Lower leg skin (tissue), 3 donors: ENCODE measurements around the gene SSH2.

ENCODE experiments used
- POLR2A ChIP-seq, 2 donors: fragments of 450-650 bp; IDR thresholded peaks; one replicate each; pipeline ENCODE4 v1.6.1; 2016 to 2017; ENCODE audit warnings: antibody characterized with exemption in 2 of 2, mild to moderate bottlenecking in 1 of 2, moderate library complexity in 1 of 2
- TF ChIP-seq, protein P1 (sequence below), 3 donors: fragments of 450-650 bp; IDR thresholded peaks; one replicate each; pipeline ENCODE4 v1.5.1; 2016; ENCODE audit warnings: antibody characterized with exemption in 3 of 3, mild to moderate bottlenecking in 3 of 3, moderate library complexity in 2 of 3

DNA sequence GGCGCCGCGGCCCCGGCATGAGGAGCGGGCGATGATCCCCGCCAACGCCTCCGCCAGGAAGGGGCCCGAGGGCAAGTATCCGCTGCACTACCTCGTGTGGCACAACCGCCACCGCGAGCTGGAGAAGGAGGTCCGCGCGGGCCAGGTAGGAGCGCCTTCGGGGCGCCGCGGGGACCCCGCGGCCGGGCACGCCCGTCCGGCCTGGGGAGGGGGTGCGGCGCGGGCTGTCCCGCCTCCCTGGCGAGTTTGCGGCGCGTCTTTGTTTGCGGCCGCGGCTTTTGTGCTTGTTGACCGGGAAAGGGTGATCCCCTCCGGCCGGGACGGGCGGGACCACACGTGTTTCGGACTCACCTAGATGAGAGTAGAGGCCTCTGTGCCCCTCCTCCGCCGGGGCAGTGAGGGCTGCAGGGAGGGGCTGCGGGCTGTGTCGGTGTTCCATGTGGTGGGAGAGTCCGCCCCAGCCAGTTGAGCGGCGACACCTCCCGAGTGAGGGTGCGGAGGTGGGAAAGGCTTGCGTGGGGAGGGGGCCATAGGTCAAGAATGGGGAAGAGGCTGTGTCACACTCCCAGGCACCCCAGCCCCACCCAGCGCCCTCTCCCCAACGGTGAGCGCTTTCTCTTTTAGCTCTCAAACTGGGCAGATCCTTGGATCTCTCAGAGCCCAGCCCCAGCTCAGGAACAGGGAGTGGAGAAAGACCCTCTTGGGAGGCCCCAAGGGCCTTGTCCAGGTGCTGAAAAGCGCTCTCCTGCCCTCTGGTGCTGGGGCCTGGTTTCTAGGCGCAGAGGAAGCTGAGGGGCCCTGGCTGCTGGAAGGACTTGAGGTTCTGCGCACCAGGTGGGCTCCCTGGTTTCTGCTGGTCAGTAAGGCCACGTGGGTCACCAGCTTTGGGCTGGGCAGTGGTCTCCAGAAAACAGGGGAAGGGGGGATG, 336.2 kb downstream of the SSH2 start:
- TF ChIP-seq, protein P1, sequence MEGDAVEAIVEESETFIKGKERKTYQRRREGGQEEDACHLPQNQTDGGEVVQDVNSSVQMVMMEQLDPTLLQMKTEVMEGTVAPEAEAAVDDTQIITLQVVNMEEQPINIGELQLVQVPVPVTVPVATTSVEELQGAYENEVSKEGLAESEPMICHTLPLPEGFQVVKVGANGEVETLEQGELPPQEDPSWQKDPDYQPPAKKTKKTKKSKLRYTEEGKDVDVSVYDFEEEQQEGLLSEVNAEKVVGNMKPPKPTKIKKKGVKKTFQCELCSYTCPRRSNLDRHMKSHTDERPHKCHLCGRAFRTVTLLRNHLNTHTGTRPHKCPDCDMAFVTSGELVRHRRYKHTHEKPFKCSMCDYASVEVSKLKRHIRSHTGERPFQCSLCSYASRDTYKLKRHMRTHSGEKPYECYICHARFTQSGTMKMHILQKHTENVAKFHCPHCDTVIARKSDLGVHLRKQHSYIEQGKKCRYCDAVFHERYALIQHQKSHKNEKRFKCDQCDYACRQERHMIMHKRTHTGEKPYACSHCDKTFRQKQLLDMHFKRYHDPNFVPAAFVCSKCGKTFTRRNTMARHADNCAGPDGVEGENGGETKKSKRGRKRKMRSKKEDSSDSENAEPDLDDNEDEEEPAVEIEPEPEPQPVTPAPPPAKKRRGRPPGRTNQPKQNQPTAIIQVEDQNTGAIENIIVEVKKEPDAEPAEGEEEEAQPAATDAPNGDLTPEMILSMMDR (IDR thresholded peaks at IDR 0.05): no peak
- no peak for TF ChIP-seq POLR2A (IDR thresholded peaks at IDR 0.05)
